Measurements from ENCODE around the gene SLC25A29.
"Not testable (repeated sequence)": the region's sequence is repeated elsewhere in the genome, so short reads cannot be mapped to it uniquely, and the experiment has no call there.

The SLC25A29 gene

GRCh38 chr14:100330388-100330931 lies 24.2 kb upstream of the SLC25A29 start:
- DNase-seq: no peak

GRCh38 chr14:100330007-100330344 lies 23.7 kb upstream of the SLC25A29 start:
- DNase-seq: no peak

GRCh38 chr14:100329233-100330006 lies 23.2 kb upstream of the SLC25A29 start:
- DNase-seq: no peak

GRCh38 chr14:100328495-100329163 lies 22.4 kb upstream of the SLC25A29 start:
- DNase-seq: no peak

DNA sequence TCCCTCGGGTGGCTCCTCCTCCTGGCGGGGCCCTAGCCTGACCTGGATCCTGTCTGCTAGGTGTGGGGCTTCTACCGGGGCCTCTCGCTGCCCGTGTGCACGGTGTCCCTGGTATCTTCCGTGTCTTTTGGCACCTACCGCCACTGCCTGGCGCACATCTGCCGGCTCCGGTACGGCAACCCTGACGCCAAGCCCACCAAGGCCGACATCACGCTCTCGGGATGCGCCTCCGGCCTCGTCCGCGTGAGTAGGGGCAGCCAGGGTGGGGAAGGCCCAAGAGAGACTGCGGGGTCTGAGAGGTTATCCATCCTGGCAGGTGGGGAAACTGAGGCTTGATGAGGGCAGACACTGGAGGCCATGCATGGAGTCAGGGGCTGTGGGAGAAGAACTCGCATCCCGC lies 20.9 kb upstream of the SLC25A29 start:
- DNase-seq: no peak

DNA sequence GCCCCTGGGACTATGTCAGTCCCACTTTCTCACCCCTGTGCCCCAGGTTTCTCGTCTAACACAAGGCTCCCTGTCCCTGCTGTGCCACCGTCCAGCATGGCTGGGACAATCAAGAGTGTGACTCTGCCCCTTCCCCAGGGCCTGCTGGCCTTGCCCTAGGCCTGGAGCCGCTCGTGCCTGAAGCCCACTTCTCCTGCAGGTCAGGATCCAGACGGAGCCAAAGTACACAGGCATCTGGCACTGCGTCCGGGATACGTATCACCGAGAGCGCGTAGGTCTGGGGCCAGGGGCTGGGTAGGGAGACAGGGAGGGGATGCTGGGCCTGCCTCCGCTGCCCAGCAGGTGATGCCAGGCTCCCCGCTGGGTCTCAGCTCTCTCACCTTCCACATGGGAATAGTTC lies 19.7 kb upstream of the SLC25A29 start:
- DNase-seq: no peak

DNA sequence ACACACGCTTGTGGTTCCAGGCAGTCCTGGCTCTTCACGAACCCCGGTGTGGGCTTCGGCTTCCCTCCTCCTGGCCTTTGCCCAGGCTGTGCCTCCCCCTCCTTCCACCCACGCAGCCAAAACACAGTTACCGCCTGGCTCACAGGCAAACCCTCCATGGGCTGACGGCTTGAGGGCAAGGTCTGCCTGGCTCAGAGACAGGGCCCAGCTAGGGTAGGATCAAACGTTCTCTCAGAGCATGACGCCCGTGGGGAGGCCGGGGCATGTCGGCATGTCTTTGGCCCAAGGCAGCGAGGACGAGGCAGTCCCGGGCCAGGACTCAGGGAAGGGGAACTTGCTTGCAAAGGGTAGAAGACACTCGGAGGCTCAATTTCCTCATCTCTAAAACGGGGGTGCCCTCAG lies 19.0 kb upstream of the SLC25A29 start:
- no peak for DNase-seq

- DNase-seq: no peak
Observed at GRCh38 chr14:100323942-100324307, 17.7 kb upstream of the SLC25A29 start.

DNA sequence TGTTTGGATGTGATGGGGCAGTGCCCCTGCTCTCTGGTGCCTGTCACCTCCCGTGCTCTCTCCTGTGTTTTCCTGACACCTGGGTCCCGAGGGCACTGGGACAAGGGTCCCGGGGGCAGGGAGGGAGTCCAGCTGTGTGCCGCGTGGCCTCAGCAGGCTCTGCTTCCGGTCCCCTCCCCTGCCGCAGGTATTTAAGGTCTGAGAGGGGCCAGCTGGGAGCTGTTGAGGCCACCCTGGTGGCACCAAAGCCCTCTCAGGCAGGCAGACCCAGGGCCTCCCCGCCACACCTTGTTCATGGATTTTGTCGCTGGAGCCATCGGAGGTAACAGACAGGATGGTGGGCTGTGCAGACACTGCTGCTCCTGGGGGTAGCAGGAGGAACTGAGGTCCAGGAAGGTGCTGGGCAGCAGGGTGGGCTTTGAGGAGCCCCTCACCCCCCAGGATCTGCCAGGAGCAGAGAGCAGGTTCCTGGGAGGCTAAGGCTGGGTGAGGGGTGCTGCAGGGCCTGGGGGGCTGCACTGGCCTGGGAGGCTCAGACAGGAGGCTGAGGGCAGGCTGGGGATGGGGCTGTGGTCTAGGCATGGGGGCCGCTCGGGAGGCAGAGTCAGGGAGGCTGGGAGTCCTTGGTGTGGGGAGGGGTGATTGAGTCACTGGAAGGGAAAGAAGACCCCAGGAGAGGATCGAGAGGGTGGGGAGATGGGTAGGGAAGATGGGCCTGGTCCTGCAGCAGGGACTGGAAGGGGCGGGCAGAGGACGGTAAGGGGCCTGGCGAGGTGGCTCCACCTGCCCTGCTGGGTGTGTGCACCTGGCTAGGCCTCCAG lies 17.1 kb upstream of the SLC25A29 start, which contains the start of gene SLC25A47:
Gene SLC25A47 (plus strand): TSS at position 219 of the 821 bp plus-strand sequence. CDS start 76 bp downstream, at position 295.
- no peak for DNase-seq

- no peak for DNase-seq
Observed at GRCh38 chr14:100322138-100322957, 16.1 kb upstream of the SLC25A29 start.

DNA sequence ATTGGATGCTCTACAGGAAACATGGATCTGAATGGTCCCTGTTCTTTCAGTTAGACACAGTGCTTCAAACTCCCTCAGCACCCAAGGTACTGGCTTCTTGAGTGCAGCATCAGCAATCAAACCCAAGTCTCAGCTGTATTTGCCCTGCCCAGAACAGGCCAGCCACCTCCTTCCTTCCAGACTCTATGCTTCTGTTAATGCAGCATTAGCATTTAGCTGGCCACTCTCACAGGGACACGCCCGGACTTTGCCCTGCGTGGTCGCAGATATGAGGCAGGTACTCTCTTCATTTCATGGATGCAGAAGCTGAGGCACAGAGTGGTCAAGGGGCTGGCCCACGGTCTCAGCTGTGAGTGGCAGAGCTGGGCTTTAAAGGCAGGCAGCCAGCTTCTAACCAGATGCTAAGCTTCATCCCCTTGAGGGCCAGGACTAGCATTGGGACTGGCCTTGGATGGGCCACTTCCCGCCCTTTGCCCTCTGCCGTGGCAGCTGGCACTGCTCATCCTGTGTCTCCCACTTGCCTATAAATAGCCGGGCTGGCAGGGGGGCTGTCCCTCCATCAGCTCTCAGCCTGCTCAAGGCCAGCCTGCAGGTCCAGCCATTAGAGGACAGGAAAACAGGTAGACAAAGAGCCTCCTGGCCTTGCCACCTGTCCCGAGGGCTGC lies 15.4 kb upstream of the SLC25A29 start:
- DNase-seq: no peak

DNA sequence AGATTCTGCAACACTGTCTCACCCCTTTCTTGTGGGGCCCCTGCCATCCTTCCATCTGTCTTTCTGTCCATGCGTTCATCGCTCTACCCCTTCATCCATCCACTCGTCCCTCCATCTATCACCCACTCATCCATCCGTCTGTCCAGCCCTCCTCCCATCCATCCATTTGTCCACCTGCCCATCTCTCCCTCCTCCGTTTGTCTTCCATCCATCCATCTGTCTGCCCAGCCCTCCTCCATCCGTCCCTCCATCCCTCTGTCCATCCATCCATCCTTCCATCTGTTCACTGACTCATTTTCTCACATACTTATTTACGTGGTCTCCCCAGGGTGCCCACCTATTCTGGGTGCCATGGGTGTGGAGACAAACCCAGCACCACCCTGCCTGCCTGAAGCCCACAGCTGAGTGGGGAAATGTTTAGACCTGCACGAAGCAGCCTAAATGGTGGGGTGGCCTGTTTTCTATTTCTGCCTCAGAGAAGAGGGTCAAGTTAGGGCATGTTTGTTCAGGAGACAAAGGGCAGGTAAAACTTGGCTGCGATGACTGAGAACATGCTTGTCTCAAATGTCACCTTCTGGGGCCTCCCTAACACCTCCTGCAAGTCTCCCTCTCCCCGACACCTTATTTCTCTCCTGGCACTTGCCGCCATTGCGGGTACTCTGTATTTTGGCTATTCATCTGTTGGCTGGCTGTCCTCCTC lies 14.1 kb upstream of the SLC25A29 start:
- DNase-seq: no peak

DNA sequence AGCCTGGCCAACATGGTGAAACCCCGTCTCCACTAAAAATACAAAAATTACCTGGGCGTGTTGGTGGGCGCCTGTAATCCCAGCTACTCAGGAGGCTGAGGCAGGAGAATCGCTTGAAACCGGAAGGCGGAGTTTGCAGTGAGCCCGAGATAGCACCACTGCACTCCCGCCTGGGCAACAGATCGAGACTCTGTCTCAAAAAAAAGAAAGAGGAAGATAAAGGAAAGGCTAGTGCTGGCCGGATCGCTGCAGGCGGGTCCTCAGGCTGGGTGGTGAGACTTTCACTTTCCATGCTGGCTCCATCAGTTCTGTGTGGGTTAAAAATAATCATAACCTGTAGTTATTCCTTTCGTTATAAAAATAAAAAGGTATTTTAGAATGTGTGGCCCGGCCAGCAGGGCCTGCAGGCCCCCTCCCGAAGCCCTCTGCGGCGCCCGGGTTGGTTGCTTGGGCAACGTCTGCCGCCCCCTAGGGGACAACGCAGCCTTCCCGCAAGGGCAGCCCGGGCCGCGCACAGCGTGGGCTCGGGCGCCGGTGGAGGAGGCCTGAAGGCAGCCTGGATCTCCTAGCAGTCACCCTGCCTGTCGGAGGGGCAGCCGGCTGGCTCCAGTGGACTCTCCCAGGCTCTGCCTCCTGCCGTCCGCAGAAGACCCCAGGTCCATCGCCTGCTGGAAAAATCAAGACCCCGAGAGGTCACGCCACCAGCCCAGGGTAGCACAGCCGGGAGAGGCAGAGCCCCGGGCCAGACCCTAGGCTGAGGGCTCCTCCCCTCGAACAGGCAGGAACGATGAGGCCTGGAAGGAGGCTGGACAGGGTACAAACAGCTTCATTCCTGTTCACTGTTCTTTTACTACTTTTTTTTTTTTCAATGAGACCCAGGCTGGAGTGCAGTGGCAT lies 11.9 kb upstream of the SLC25A29 start:
- DNase-seq: no peak

DNA sequence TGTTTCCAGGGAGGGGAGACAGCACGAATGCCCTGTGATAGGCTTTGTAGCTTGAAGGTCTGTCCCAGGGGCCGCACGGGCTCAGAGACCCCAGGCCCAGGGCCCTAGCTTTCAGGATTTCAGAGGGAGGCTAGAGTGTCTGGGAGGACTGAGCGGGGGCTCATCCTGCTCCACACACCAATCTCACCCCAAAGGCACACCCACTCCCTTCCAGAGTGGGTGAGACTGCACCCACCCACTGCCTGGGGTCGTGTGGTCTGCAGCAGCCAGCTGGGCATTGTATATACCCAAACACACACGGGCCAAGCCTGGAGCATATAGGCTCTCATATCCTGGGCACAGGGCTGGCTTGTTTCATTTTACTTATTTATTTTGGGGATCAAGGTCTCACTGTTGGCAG lies 11.1 kb upstream of the SLC25A29 start:
- DNase-seq: no peak

DNA sequence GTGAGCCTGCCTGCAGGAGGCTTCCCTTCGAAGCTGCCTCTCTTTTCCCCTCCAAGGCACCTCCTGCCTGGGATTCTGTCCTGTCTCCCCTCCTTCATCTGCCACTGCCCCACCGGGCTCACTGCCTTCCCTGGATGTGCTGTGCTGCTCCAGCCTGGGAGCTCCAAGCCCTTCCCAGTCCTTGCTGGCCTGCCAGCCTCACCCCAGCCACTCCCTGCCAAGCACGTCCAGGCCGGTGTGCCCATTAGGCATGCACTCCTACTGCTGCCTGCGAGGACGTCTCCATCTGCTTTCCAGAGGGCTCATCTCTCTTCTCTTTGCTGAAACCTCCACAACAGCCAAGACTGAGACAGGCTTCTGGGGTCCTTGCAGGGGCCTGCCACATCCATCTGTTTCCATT lies 8.5 kb upstream of the SLC25A29 start:
- no peak for DNase-seq

DNA sequence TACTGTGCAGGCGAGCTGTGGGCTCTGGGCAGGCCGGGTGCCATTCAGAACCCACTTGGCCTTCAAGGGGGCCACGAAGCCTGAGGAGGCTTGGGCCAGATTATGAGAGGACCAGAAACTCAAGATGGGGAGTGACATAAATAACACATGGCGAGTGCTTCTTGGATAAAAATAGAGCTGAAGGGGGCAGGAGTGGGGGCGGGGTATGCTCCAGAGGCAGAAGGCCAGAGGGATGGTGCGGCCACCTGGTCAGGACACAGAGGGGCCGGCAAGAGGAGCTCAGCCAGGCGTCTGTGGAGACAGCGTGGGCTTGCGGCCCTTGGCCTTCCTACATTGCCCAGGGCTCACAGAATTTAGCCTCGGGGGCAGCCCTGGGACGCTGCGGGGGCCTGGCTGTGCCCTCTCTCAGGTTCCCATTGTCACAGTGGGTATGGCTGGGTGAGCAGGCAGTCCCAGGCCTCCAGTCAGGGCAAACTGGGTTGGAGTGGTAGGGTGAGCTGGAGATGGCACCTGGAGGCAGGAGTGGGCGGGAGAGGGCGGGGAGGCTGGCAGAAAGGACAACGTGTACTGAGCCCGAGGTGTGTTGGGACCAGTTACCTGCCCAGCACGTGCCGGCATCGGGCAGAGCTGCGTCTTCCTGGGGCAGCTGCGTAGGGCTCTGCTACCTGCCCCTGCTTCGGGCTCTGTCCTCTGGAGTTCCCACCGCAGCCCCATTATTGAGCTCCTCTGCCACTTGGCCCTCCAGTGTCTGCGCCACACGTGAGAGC lies 7.4 kb upstream of the SLC25A29 start:
- no peak for DNase-seq

DNA sequence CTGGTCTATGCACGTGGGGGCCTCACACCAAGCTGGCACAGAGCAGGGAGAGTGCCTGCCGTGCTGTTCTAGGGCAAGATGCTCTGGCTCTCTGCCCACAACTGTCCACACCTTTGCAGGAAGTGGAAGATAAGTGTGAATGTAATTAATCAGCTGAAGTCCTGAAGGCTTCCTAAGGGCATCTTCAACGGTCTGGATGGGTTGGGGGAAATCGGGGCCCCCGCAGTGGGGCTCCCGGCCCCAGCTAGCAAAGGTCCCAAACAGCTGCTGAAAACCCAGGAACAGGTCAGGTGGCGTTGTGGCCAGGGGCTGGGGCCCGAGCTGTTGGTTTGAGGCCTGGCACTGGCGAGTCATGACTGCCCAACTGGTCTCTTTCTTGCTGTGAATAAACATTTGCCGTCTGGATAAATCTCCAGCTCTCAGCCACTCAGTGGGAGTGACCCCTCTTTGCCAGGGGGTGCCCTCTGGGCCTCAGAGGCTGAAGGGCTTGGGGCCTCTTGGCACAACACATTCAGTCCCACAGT lies 6.7 kb upstream of the SLC25A29 start:
- DNase-seq: no peak

- not testable (repeated sequence) for DNase-seq
Observed at GRCh38 chr14:100312110-100312876, 6.0 kb upstream of the SLC25A29 start.

All from 8988T (cell line).